SK-N-SH (cell line): ENCODE measurements around the gene PLCH1. TPM values are rescaled to one million over a fixed set of nuclear protein-coding genes. Genes with fewer than 3 reads are reported as not detected.

Source experiments
- CTCF ChIA-PET: fragments of 300-600, 350-600 bp; formaldehyde crosslinking; extraction: SDS; loops from one replicate; lab custom pipeline; 2021; lab: Yijun Ruan, JAX
- POLR2A ChIA-PET: fragments of 350-600 bp; sonication (Branson Sonifier 250); formaldehyde crosslinking; extraction: SDS; loops from one replicate; lab custom pipeline; 2020; ENCODE audit warnings: antibody characterized with exemption, inconsistent platforms; lab: Yijun Ruan, JAX
- DNase-seq: peaks from one replicate; pipeline ENCODE4 v3.0.0; 2012
- H2AFZ ChIP-seq: fragments of 200-600 bp; sonication (generic); 2 replicates; pipeline ENCODE4 v1.8.1; 2016; ENCODE audit warnings: antibody characterized with exemption, mild to moderate bottlenecking, low read depth
- H3F3A ChIP-seq: fragments of 200-600 bp; sonication (generic); replicated peaks from 2 replicates; pipeline ENCODE3; 2016; ENCODE audit warnings: antibody characterized with exemption, mild to moderate bottlenecking; ENCODE audit not compliant: insufficient read depth
- H3K27ac ChIP-seq, 2 experiments: fragments of 200-500 bp in 1 of 2; fragments of 200-600 bp in 1 of 2; sonication (Bioruptor generic) in 1 of 2; sonication (generic), shearing (Covaris generic) in 1 of 2; 2 replicates each; pipeline versions ENCODE4 v1.5.1 to v1.6.1; 2014 to 2016; ENCODE audit warnings: low read depth in 2 of 2, inconsistent platforms in 1 of 2, low read length in 1 of 2, mild to moderate bottlenecking in 1 of 2, mixed read lengths in 1 of 2
- H3K27me3 ChIP-seq: fragments of 200-600 bp; sonication (generic), shearing (Covaris generic); 2 replicates; pipeline ENCODE4 v1.6.1; 2016; ENCODE audit warnings: mixed run types; ENCODE audit not compliant: insufficient read depth
- H3K36me3 ChIP-seq, 2 experiments: fragments of 200-500 bp in 1 of 2; fragments of 200-600 bp in 1 of 2; sonication (Bioruptor generic) in 1 of 2; sonication (generic) in 1 of 2; replicated peaks in 1 of 2; 2 replicates each; pipeline versions ENCODE3 to v1.5.1; 2014 to 2016; ENCODE audit warnings: low read length in 1 of 2, mild to moderate bottlenecking in 1 of 2; ENCODE audit not compliant: insufficient read depth in 2 of 2, control insufficient read depth in 1 of 2
- H3K4me1 ChIP-seq, 2 experiments: fragments of 200-500 bp in 1 of 2; fragments of 200-600 bp in 1 of 2; sonication (Bioruptor generic) in 1 of 2; sonication (generic), shearing (Covaris generic) in 1 of 2; 2 replicates each; pipeline versions ENCODE4 v1.5.1 to v1.6.1; 2014 to 2016; ENCODE audit warnings: low read depth in 1 of 2, low read length in 1 of 2, mixed run types in 1 of 2; ENCODE audit not compliant: insufficient read depth in 2 of 2, control insufficient read depth in 1 of 2
- H3K4me2 ChIP-seq: fragments of 200-600 bp; sonication (generic), shearing (Covaris generic); 2 replicates; pipeline ENCODE4 v1.6.1; 2017; ENCODE audit warnings: mixed run types
- H3K4me3 ChIP-seq, 2 experiments: fragments of 200-500 bp in 1 of 2; fragments of 200-600 bp in 1 of 2; sonication (Bioruptor generic) in 1 of 2; sonication (generic), shearing (Covaris generic) in 1 of 2; 2 replicates each; pipeline versions ENCODE4 v1.5.1 to v1.8.1; 2014 to 2016; ENCODE audit warnings: low read depth in 2 of 2, inconsistent platforms in 1 of 2, low read length in 1 of 2, mild to moderate bottlenecking in 1 of 2, mixed read lengths in 1 of 2, moderate library complexity in 1 of 2
- H3K79me2 ChIP-seq: fragments of 200-600 bp; sonication (generic); 2 replicates; pipeline ENCODE4 v1.8.1; 2017; ENCODE audit warnings: mild to moderate bottlenecking; ENCODE audit not compliant: insufficient read depth
- H3K9ac ChIP-seq: fragments of 200-600 bp; sonication (generic); 2 replicates; pipeline ENCODE4 v1.6.1; 2017; ENCODE audit warnings: mixed run types
- H3K9me2 ChIP-seq: fragments of 200-600 bp; sonication (generic); 2 replicates; pipeline ENCODE4 v1.6.1; 2017; ENCODE audit warnings: mixed run types
- H3K9me3 ChIP-seq: fragments of 200-600 bp; sonication (generic); 2 replicates; pipeline ENCODE4 v1.6.1; 2017; ENCODE audit warnings: mixed run types, mild to moderate bottlenecking, moderate library complexity
- H4K20me1 ChIP-seq: fragments of 200-600 bp; sonication (generic); 2 replicates; pipeline ENCODE4 v1.6.1; 2017; ENCODE audit warnings: mild to moderate bottlenecking, mixed run types; ENCODE audit not compliant: insufficient read depth
- CHD2 ChIP-seq: fragments of 150-350 bp; IDR thresholded peaks from 2 replicates; pipeline ENCODE4 v1.6.1; 2018; ENCODE audit warnings: low read length; ENCODE audit not compliant: partially characterized antibody
- CTCF ChIP-seq: fragments of 200-600 bp; sonication (generic); IDR thresholded peaks from 2 replicates; pipeline ENCODE4 v1.6.1; 2017; ENCODE audit warnings: antibody characterized with exemption, mild to moderate bottlenecking, moderate library complexity
- ELF1 ChIP-seq: IDR thresholded peaks from 2 replicates; pipeline ENCODE4 v1.4.0; 2012
- FOSL2 ChIP-seq: IDR thresholded peaks from 2 replicates; pipeline ENCODE4 v1.4.0; 2012; ENCODE audit warnings: low read depth, mild to moderate bottlenecking, moderate library complexity, borderline replicate concordance
- GABPA ChIP-seq: IDR thresholded peaks from 2 replicates; pipeline ENCODE4 v1.4.0; 2012; ENCODE audit warnings: low read depth, mild to moderate bottlenecking
- GATA2 ChIP-seq: sonication (generic); formaldehyde crosslinking; IDR thresholded peaks from 2 replicates; pipeline ENCODE4 v1.5.0; 2020; ENCODE audit warnings: mild to moderate bottlenecking, missing genetic modification reagents
- IRF3 ChIP-seq: fragments of 150-350 bp; IDR thresholded peaks from 2 replicates; pipeline ENCODE4 v1.6.1; 2016; ENCODE audit warnings: mild to moderate bottlenecking, low read depth, low read length
- JUND ChIP-seq: IDR thresholded peaks from 2 replicates; pipeline ENCODE4 v1.4.0; 2012
- MAX ChIP-seq: IDR thresholded peaks from 2 replicates; pipeline ENCODE4 v1.4.0; 2012; ENCODE audit warnings: low read depth
- MEF2A ChIP-seq: IDR thresholded peaks from 2 replicates; pipeline ENCODE4 v1.4.0; 2012; ENCODE audit warnings: low read depth, borderline replicate concordance
- MXI1 ChIP-seq: IDR thresholded peaks from 2 replicates; pipeline ENCODE4 v1.6.1; 2012; ENCODE audit warnings: mild to moderate bottlenecking, low read depth, low read length, improper control_type of control experiment
- POLR2AphosphoS5 ChIP-seq: IDR thresholded peaks from 2 replicates; pipeline ENCODE4 v1.6.1; 2012; ENCODE audit warnings: low read depth, low read length
- RAD21 ChIP-seq: IDR thresholded peaks from 2 replicates; pipeline ENCODE4 v1.6.1; 2012; ENCODE audit warnings: mild to moderate bottlenecking, low read length
- RCOR1 ChIP-seq: fragments of 150-350 bp; IDR thresholded peaks from 2 replicates; pipeline ENCODE4 v1.6.1; 2017; ENCODE audit warnings: antibody characterized with exemption, low read length
- REST ChIP-seq: IDR thresholded peaks from 2 replicates; pipeline ENCODE4 v1.6.1; 2012; ENCODE audit warnings: mild to moderate bottlenecking, low read depth, low read length, moderate library complexity
- SMC3 ChIP-seq: IDR thresholded peaks from 2 replicates; pipeline ENCODE4 v1.6.1; 2012; ENCODE audit warnings: low read depth, low read length, improper control_type of control experiment
- TAF1 ChIP-seq: IDR thresholded peaks from 2 replicates; pipeline ENCODE4 v1.6.1; 2012; ENCODE audit warnings: low read depth, mild to moderate bottlenecking, low read length, moderate library complexity, borderline replicate concordance
- USF2 ChIP-seq: fragments of 150-350 bp; IDR thresholded peaks from 2 replicates; pipeline ENCODE4 v1.6.1; 2017; ENCODE audit warnings: antibody characterized with exemption, low read length, low read depth, borderline replicate concordance
- WGBS: methylation state at CpG from one replicate; pipeline ENCODE4 v1.1.6; 2017; ENCODE audit warnings: low lambda C conversion rate; 5-methylcytosine and 5-hydroxymethylcytosine counted together
- polyA plus RNA-seq, 3 experiments: library from polyadenylated mRNA; depleted of rRNA; stranded (reverse); fragments of >200 nt; gene quantifications; 2 replicates each; pipeline ENCODE4 v1.2.3, GENCODE V29; 2012

Gene PLCH1
- polyA plus RNA-seq, 1 of the 3 experiments (the other 2 are of a cell fraction), result 0.26 TPM

GRCh38 chr3:155790272-155790925 is 45.5 kb upstream of the PLCH1 start:
- POLR2A ChIA-PET, result no interaction called here
- no peak overlapping the region for H2AFZ ChIP-seq
- CTCF ChIA-PET, result interaction anchor here (3.2 kb wide), 1 partner anchor 16 kb away, joined by 11 read pairs; the partner anchor contains the start of gene C3orf33
- no peaks in the 10 kb centered on the region for H3K9me3 ChIP-seq
- no peaks in the 10 kb centered on the region for H3K4me1 ChIP-seq
- TF ChIP-seq MEF2A (no peak), JUND (no peak), GATA2 (no peak), REST (no peak), RAD21 (no peak), RCOR1 (no peak), CHD2 (no peak), MXI1 (no peak), GABPA (no peak), MAX (no peak), FOSL2 (no peak)
- no peak overlapping the region for H3K9ac ChIP-seq
- H4K20me1 ChIP-seq, result no peaks in the 10 kb centered on the region
- H3K27ac ChIP-seq, result no peak overlapping the region
- 96% methylated on average over 2 of the region's 4 CpGs for WGBS
- 0 out of 2 replicates have a peak, but pooled peaks cover 3% of the 10 kb centered on the region for H3K79me2 ChIP-seq
- no peaks in the 10 kb centered on the region for H3K27me3 ChIP-seq
- H3F3A ChIP-seq, result no peaks in the 10 kb centered on the region
- no peak for DNase-seq
- H3K9me2 ChIP-seq, result no peaks in the 10 kb centered on the region
- H3K36me3 ChIP-seq, result no peaks in the 10 kb centered on the region
- H3K4me3 ChIP-seq, result no peak overlapping the region
- H3K4me2 ChIP-seq, result no peak overlapping the region

- ChIA-PET POLR2A (no interaction called here), CTCF (interaction anchor here (1.9 kb wide), 1 partner anchor 20 kb away, joined by 11 read pairs; the partner anchor contains the start of gene C3orf33)
- H3K36me3 ChIP-seq, result no peaks in the 10 kb centered on the region
- H3K27me3 ChIP-seq, result no peaks in the 10 kb centered on the region
- DNase-seq, result no peak
- no peak for TF ChIP-seq JUND
- TF ChIP-seq SMC3, result no peak
- TF ChIP-seq POLR2AphosphoS5, result no peak
- no peak for TF ChIP-seq RAD21
- TF ChIP-seq IRF3, result no peak
- TF ChIP-seq ELF1, result no peak
- no peak for TF ChIP-seq CTCF
- no peak for TF ChIP-seq TAF1
- TF ChIP-seq USF2, result no peak
- no peak for TF ChIP-seq FOSL2
- no peaks in the 10 kb centered on the region for H3F3A ChIP-seq
- no peaks in the 10 kb centered on the region for H3K9me3 ChIP-seq
- H3K4me1 ChIP-seq, result no peaks in the 10 kb centered on the region
- no peaks in the 10 kb centered on the region for H4K20me1 ChIP-seq
- 0 out of 2 replicates have a peak, but pooled peaks cover 3% of the 10 kb centered on the region for H3K79me2 ChIP-seq
- H3K4me3 ChIP-seq, result no peak overlapping the region
- H3K9me2 ChIP-seq, result no peaks in the 10 kb centered on the region
- H3K27ac ChIP-seq, result no peak overlapping the region
- H2AFZ ChIP-seq, result no peak overlapping the region; the same call in 1 of the 2 replicates
- H3K9ac ChIP-seq, result no peak overlapping the region
- H3K4me2 ChIP-seq, result no peak overlapping the region
Measured at GRCh38 chr3:155785662-155786295, 40.9 kb upstream of the PLCH1 start.
